ENCODE data around the gene SIPA1. TPM values are rescaled to one million over a fixed set of nuclear protein-coding genes. Genes with fewer than 3 reads are reported as not detected.

The SIPA1 gene
- total RNA-seq, 2 experiments from 2014 or later, result 95.4 to 156 TPM

DNA sequence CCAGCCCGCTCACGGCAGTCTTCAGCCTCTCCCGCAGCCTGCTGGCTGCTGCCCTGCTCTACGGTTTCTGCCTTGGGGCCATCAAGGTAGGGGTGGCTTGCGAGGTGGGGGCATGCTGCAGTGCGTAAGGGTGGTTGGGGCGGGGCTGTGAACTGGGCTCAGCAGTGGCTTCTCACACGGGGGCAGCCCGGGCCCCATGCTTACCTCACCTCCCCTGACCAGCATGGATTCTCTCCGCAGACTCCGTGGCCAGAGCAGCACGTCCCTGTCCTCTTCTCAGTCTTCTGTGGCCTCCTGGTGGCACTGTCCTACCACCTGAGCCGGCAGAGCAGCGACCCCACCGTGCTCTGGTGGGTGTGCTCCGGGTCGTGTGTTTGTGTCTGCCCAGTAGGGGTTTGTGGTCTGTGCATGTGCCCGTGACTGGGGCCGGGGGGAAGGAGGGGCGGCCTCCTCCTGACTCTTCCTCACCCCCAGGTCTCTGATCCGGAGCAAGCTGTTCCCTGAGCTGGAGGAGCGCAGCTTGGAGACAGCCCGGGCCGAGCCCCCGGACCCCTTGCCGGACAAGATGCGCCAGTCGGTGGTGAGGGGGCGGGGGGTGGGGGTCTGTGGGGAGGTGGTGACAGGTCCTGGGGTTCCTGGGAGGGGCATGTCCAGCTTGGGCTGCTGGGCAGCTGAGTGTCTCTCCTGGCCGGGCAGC is 12.8 kb upstream of the SIPA1 start:
- BruUV-seq (replicated peaks), result no TSS peak
- H3K9me3 ChIP-seq (ENCODE audit: low read length), result no peaks in the 10 kb centered on the region
- no peaks in the 10 kb centered on the region for H3K4me1 ChIP-seq (ENCODE audit: insufficient read depth, low read length, poor library complexity, severe bottlenecking)
- H3K4me3 ChIP-seq (ENCODE audit: low read depth, low read length, poor library complexity, severe bottlenecking), result no peak overlapping the region
- no peaks in the 10 kb centered on the region for H3K79me2 ChIP-seq (ENCODE audit: insufficient read depth, low read depth, low read length)
- DNase-seq (ENCODE audit: low spot score), result no peak
- TF ChIP-seq, protein P1, sequence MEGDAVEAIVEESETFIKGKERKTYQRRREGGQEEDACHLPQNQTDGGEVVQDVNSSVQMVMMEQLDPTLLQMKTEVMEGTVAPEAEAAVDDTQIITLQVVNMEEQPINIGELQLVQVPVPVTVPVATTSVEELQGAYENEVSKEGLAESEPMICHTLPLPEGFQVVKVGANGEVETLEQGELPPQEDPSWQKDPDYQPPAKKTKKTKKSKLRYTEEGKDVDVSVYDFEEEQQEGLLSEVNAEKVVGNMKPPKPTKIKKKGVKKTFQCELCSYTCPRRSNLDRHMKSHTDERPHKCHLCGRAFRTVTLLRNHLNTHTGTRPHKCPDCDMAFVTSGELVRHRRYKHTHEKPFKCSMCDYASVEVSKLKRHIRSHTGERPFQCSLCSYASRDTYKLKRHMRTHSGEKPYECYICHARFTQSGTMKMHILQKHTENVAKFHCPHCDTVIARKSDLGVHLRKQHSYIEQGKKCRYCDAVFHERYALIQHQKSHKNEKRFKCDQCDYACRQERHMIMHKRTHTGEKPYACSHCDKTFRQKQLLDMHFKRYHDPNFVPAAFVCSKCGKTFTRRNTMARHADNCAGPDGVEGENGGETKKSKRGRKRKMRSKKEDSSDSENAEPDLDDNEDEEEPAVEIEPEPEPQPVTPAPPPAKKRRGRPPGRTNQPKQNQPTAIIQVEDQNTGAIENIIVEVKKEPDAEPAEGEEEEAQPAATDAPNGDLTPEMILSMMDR (conservative IDR thresholded peaks at IDR 0.05; ENCODE audit: low read length), result no peak
- TF ChIP-seq EZH2phosphoT487 (IDR thresholded peaks at IDR 0.05; ENCODE audit: borderline replicate concordance, low read depth, low read length), result no peak
- H4K20me1 ChIP-seq (ENCODE audit: insufficient read depth, low read length), result no peaks in the 10 kb centered on the region
- peaks cover 93% of the 10 kb centered on the region for H3K36me3 ChIP-seq (ENCODE audit: insufficient read depth, low read length)
- no peak overlapping the region for H3K4me2 ChIP-seq (ENCODE audit: low read length)
- no peak overlapping the region for H3K27ac ChIP-seq (ENCODE audit: low read depth, low read length, poor library complexity, severe bottlenecking)
- POLR2A ChIA-PET, result no interaction called here
- CTCF ChIA-PET (ENCODE audit: unreplicated experiment), result no interaction called here
- intact Hi-C loops (cut with micrococcal nuclease; ENCODE audit: unreplicated experiment), result loop anchor here (5.0 kb wide), 1 partner anchor 82 kb away; no protein-coding TSS in a partner anchor
- no peak overlapping the region for H2AFZ ChIP-seq (ENCODE audit: low read length)
- H3K9me2 ChIP-seq (ENCODE audit: insufficient read depth, low read length), result no peaks in the 10 kb centered on the region

DNA sequence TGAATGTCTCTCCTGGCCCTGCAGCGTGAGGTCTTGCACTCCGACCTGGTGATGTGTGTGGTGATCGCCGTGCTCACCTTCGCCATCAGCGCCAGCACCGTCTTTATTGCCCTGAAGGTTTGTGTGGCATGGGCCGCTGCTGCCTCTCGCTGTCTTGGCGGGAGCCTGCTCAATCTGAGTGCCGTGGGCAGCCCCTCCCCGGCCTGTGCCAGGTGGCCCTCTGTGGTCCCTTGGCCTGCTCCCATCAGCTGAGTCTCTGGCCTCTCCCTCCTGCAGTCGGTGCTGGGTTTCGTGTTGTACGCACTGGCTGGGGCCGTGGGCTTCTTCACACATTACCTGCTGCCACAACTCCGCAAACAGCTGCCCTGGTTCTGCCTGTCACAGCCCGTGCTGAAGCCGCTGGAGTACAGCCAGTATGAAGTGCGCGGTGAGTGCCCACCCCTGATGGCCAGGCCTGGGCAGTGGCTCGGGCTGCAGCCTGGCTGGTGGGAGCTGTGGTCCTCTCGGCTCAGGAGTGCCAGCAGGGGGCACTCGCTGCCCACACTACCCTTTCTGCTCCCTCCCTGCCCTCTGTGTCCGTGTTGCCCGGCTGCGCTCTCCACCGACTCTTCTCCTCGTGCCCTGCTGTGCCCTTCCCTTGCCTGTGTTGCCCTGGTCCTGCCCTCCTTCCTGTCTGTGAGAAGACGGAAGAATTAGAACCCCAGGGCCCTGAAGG is 12.1 kb upstream of the SIPA1 start:
- H3K4me1 ChIP-seq (ENCODE audit: insufficient read depth, low read length, poor library complexity, severe bottlenecking), result no peaks in the 10 kb centered on the region
- POLR2A ChIA-PET, result no interaction called here
- H3K4me3 ChIP-seq (ENCODE audit: low read depth, low read length, poor library complexity, severe bottlenecking), result no peak overlapping the region
- H4K20me1 ChIP-seq (ENCODE audit: insufficient read depth, low read length), result no peaks in the 10 kb centered on the region
- H3K36me3 ChIP-seq (ENCODE audit: insufficient read depth, low read length), result peaks cover 93% of the 10 kb centered on the region
- H3K9me3 ChIP-seq (ENCODE audit: low read length), result no peaks in the 10 kb centered on the region
- no TSS peak for BruUV-seq (replicated peaks)
- H3K79me2 ChIP-seq (ENCODE audit: insufficient read depth, low read depth, low read length), result no peaks in the 10 kb centered on the region
- intact Hi-C loops (cut with micrococcal nuclease; ENCODE audit: unreplicated experiment), result loop anchor here (1.0 to 5.0 kb wide), 2 partner anchors 37 to 82 kb away; partner anchors contain the start of gene RELA
- TF ChIP-seq, protein P1 (conservative IDR thresholded peaks at IDR 0.05; ENCODE audit: low read length), result peak; percentile 81
- TF ChIP-seq EZH2phosphoT487 (IDR thresholded peaks at IDR 0.05; ENCODE audit: borderline replicate concordance, low read depth, low read length), result no peak
- H2AFZ ChIP-seq (ENCODE audit: low read length), result no peak overlapping the region
- H3K9me2 ChIP-seq (ENCODE audit: insufficient read depth, low read length), result no peaks in the 10 kb centered on the region
- peak; percentile 55 for DNase-seq (ENCODE audit: low spot score)
- no peak overlapping the region for H3K4me2 ChIP-seq (ENCODE audit: low read length)
- no peak overlapping the region for H3K27ac ChIP-seq (ENCODE audit: low read depth, low read length, poor library complexity, severe bottlenecking)
- CTCF ChIA-PET (ENCODE audit: unreplicated experiment), result interaction anchor here (1.2 kb wide), 1 partner anchor 13 kb away, joined by 5 read pairs; no protein-coding TSS in a partner anchor
